ENCODE data around the gene CTTN.

CTTN gene

GRCh38 chr11:70397983-70398833, at the start of gene CTTN:
CTTN (plus strand) TSS chr11:70398529; CDS start chr11:70407298, 8,769 bp downstream.
- no peaks in the 10 kb centered on the region for H3K9me3 ChIP-seq
- TF ChIP-seq CTCF (IDR thresholded peaks at IDR 0.05): no peak
- H3K4me1 ChIP-seq: peaks cover 0 to 40% (median 23%) of the 10 kb centered on the region in 4 donors
- peaks cover 0 to under 1% (median 0%) of the 10 kb centered on the region in 3 donors for H3K36me3 ChIP-seq
- DNase-seq: peak; percentile 80 to 91
- intact Hi-C loops (cut with DNase I; ENCODE audit: low total_unique reads): loop anchor here (2.0 kb wide), 1 partner anchor 51 kb away; no protein-coding TSS in a partner anchor
- H3K4me3 ChIP-seq: peak within 1 kb of the TSS; percentile 85 to 90
- no peaks in the 10 kb centered on the region for H3K27me3 ChIP-seq
- H3K27ac ChIP-seq: peak within 1 kb of the TSS; percentile 86 to 94

- Histone ChIP-seq H3K36me3 (peaks cover 51 to 72% (median 63%) of the 10 kb centered on the region in 3 donors), H3K9me3 (no peaks in the 10 kb centered on the region), H3K27ac (no peak overlapping the region), H3K27me3 (no peaks in the 10 kb centered on the region), H3K4me1 (no peaks in the 10 kb centered on the region), H3K4me3 (no peak overlapping the region)
- no peak for DNase-seq
- intact Hi-C loops (cut with DNase I; ENCODE audit: low total_unique reads): no loop called here
- no peak for TF ChIP-seq CTCF (IDR thresholded peaks at IDR 0.05)
Observed at GRCh38 chr11:70348608-70349007, 49.7 kb upstream of the CTTN start.

GRCh38 chr11:70351646-70352045, 46.7 kb upstream of the CTTN start:
- H3K4me1 ChIP-seq: peaks cover 0 to 5% (median 0%) of the 10 kb centered on the region in 4 donors
- H3K27me3 ChIP-seq: no peaks in the 10 kb centered on the region
- no peak for TF ChIP-seq CTCF (IDR thresholded peaks at IDR 0.05)
- H3K4me3 ChIP-seq: no peak overlapping the region
- H3K36me3 ChIP-seq: peaks cover 52 to 74% (median 65%) of the 10 kb centered on the region in 3 donors
- intact Hi-C loops (cut with DNase I; ENCODE audit: low total_unique reads): no loop called here
- no peak for DNase-seq
- H3K27ac ChIP-seq: no peak overlapping the region
- H3K9me3 ChIP-seq: no peaks in the 10 kb centered on the region

GRCh38 chr11:70352100-70352499, 46.2 kb upstream of the CTTN start:
- no peaks in the 10 kb centered on the region for H3K27me3 ChIP-seq
- H3K4me3 ChIP-seq: no peak overlapping the region
- no peak for DNase-seq
- peaks cover 0 to 5% (median 0%) of the 10 kb centered on the region in 4 donors for H3K4me1 ChIP-seq
- intact Hi-C loops (cut with DNase I; ENCODE audit: low total_unique reads): no loop called here
- H3K36me3 ChIP-seq: peaks cover 50 to 74% (median 69%) of the 10 kb centered on the region in 3 donors
- H3K27ac ChIP-seq: no peak overlapping the region
- TF ChIP-seq CTCF (IDR thresholded peaks at IDR 0.05): no peak
- no peaks in the 10 kb centered on the region for H3K9me3 ChIP-seq

GRCh38 chr11:70352601-70353000, 45.7 kb upstream of the CTTN start:
- intact Hi-C loops (cut with DNase I; ENCODE audit: low total_unique reads): no loop called here
- no peak for DNase-seq
- H3K4me3 ChIP-seq: no peak overlapping the region
- peaks cover 45 to 74% (median 65%) of the 10 kb centered on the region in 3 donors for H3K36me3 ChIP-seq
- H3K27me3 ChIP-seq: no peaks in the 10 kb centered on the region
- no peaks in the 10 kb centered on the region for H3K9me3 ChIP-seq
- H3K4me1 ChIP-seq: peaks cover 0 to 9% (median 0%) of the 10 kb centered on the region in 4 donors
- H3K27ac ChIP-seq: no peak overlapping the region
- no peak for TF ChIP-seq CTCF (IDR thresholded peaks at IDR 0.05)

Data from tibial artery (tissue), 4 donors.